Astrocyte (in vitro differentiated cells and primary cell): ENCODE data around the gene TOX3.

ENCODE experiments used
- CTCF ChIP-seq: IDR thresholded peaks from 2 replicates; pipeline ENCODE4 v1.5.1; 2011; ENCODE audit warnings: low read depth, mild to moderate bottlenecking, inconsistent platforms, low read length, moderate library complexity; ENCODE audit not compliant: insufficient read depth
- EZH2 ChIP-seq: IDR thresholded peaks from 2 replicates; pipeline ENCODE4 v1.6.1; 2012; ENCODE audit warnings: mild to moderate bottlenecking, low read length, inconsistent platforms; ENCODE audit not compliant: insufficient read depth

GRCh38 chr16:52500963-52501362, 46.0 kb downstream of the TOX3 start:
- TF ChIP-seq CTCF (no peak), EZH2 (no peak)
